Endothelial cell of umbilical vein (primary cell): Measurements from ENCODE around the gene PRAF2. TPM values are rescaled to one million over a fixed set of nuclear protein-coding genes. Genes with fewer than 3 reads are reported as not detected.

Source experiments
- BruUV-seq: library from RNA; stranded (reverse); fragments of 400-500 nt; replicated peaks from 2 replicates; lab custom pipeline; 2021; lab: Mats Ljungman, UMichigan
- CTCF ChIA-PET: fragments of 300-600, 350-600 bp; sonication (Branson Sonifier 250); formaldehyde crosslinking; loops from one replicate; lab custom pipeline; 2021; ENCODE audit warnings: antibody characterized with exemption, inconsistent platforms; lab: Charles Lee
- POLR2A ChIA-PET: fragments of 300-600, 350-600 bp; sonication (Branson Sonifier 250); formaldehyde crosslinking; loops from one replicate; lab custom pipeline; 2021; ENCODE audit warnings: antibody characterized with exemption, inconsistent platforms; lab: Charles Lee
- DNase-seq: peaks from one replicate; pipeline ENCODE4 v3.0.0-alpha.2; 2011; ENCODE audit warnings: low read depth, low spot score
- FAIRE-seq: peaks from 2 replicates; lab custom pipeline; 2011; peaks lifted over from hg19 to GRCh38; lab: Jason Lieb, UNC
- H2AFZ ChIP-seq: 2 replicates; pipeline ENCODE4 v1.6.0; 2012; ENCODE audit warnings: low read depth, low read length, control low read depth, inconsistent platforms
- H3K27ac ChIP-seq: 2 replicates; pipeline ENCODE4 v1.5.1; 2011; ENCODE audit warnings: low read depth, mild to moderate bottlenecking, control low read depth, low read length, moderate library complexity; ENCODE audit not compliant: insufficient read depth
- H3K27me3 ChIP-seq, 2 experiments: 2 replicates each; pipeline versions ENCODE4 v1.6.0 to v1.6.1; 2011; ENCODE audit warnings: low read length in 2 of 2, mixed read lengths in 1 of 2; ENCODE audit not compliant: control insufficient read depth in 2 of 2, insufficient read depth in 2 of 2
- H3K36me3 ChIP-seq, 2 experiments: 2 replicates in 1 of 2; 3 replicates in 1 of 2; pipeline ENCODE4 v1.5.1; 2011; ENCODE audit warnings: low read length in 2 of 2, mild to moderate bottlenecking in 1 of 2, moderate library complexity in 1 of 2; ENCODE audit not compliant: control insufficient read depth in 2 of 2, insufficient read depth in 2 of 2; ENCODE audit errors: extremely low read depth in 1 of 2
- H3K4me1 ChIP-seq: 3 replicates; pipeline ENCODE4 v1.5.1; 2011; ENCODE audit warnings: mild to moderate bottlenecking, low read length; ENCODE audit not compliant: control insufficient read depth, insufficient read depth; ENCODE audit errors: extremely low read depth
- H3K4me2 ChIP-seq: 2 replicates; pipeline ENCODE4 v1.6.1; 2011; ENCODE audit warnings: low read length, control low read depth, mixed read lengths; ENCODE audit not compliant: insufficient read depth
- H3K4me3 ChIP-seq, 3 experiments: fragments of 200-600 bp in 1 of 3; sonication (generic), shearing (Covaris generic) in 1 of 3; replicated peaks in 1 of 3; 2 replicates each; pipeline ENCODE4 v1.5.1; 2011 to 2016; ENCODE audit warnings: control low read depth in 3 of 3, low read length in 3 of 3, mild to moderate bottlenecking in 2 of 3, inconsistent platforms in 1 of 3, low read depth in 1 of 3, moderate library complexity in 1 of 3; ENCODE audit not compliant: insufficient read depth in 1 of 3
- H3K79me2 ChIP-seq: 2 replicates; pipeline ENCODE4 v1.6.0; 2012; ENCODE audit warnings: low read length, inconsistent platforms; ENCODE audit not compliant: control insufficient read depth, insufficient read depth
- H3K9ac ChIP-seq: replicated peaks from 2 replicates; pipeline ENCODE3; 2011; ENCODE audit warnings: low read length, control low read depth; ENCODE audit not compliant: insufficient read depth; ENCODE audit errors: extremely low read depth
- H3K9me1 ChIP-seq: replicated peaks from 3 replicates; pipeline ENCODE4 v1.6.0; 2011; ENCODE audit warnings: mild to moderate bottlenecking, low read length; ENCODE audit not compliant: control insufficient read depth, insufficient read depth; ENCODE audit errors: extremely low read depth
- H3K9me3 ChIP-seq: replicated peaks from 2 replicates; pipeline ENCODE4 v1.5.1; 2012; ENCODE audit warnings: low read length, inconsistent platforms; ENCODE audit not compliant: control insufficient read depth, insufficient read depth
- H4K20me1 ChIP-seq: replicated peaks from 2 replicates; pipeline ENCODE3; 2011; ENCODE audit warnings: mild to moderate bottlenecking, low read length; ENCODE audit not compliant: control insufficient read depth, insufficient read depth; ENCODE audit errors: extremely low read depth
- EZH2 ChIP-seq: IDR thresholded peaks from 2 replicates; pipeline ENCODE4 v1.6.1; 2012; ENCODE audit warnings: borderline replicate concordance, low read depth, mild to moderate bottlenecking, moderate library complexity, low read length, inconsistent platforms; ENCODE audit not compliant: severe bottlenecking
- FOS ChIP-seq: IDR thresholded peaks from 2 replicates; pipeline ENCODE4 v1.6.1; 2011; ENCODE audit warnings: mild to moderate bottlenecking, low read length, moderate library complexity, borderline replicate concordance; ENCODE audit not compliant: insufficient read depth
- GATA2 ChIP-seq: IDR thresholded peaks from 2 replicates; pipeline ENCODE4 v1.7.0; 2011; ENCODE audit warnings: low read depth, mild to moderate bottlenecking, moderate library complexity, mixed read lengths, low read length; ENCODE audit not compliant: insufficient read length, insufficient read depth
- JUN ChIP-seq: IDR thresholded peaks from 2 replicates; pipeline ENCODE4 v1.6.1; 2011; ENCODE audit warnings: borderline replicate concordance, low read depth; ENCODE audit not compliant: insufficient read length, insufficient read depth
- MYC ChIP-seq: IDR thresholded peaks from one replicate; pipeline ENCODE4 v1.6.1; 2011; ENCODE audit warnings: mild to moderate bottlenecking, low read depth, low read length
- POLR2A ChIP-seq: IDR thresholded peaks from 2 replicates; pipeline ENCODE4 v1.6.1; 2012; ENCODE audit warnings: low read depth, mild to moderate bottlenecking, control low read depth, low read length
- POLR2AphosphoS5 ChIP-seq: IDR thresholded peaks from 2 replicates; pipeline ENCODE4 v1.6.1; 2012; ENCODE audit warnings: low read depth, mild to moderate bottlenecking, control low read depth, low read length, moderate library complexity; ENCODE audit not compliant: insufficient read depth
- dilution Hi-C: fragments of 300-500 bp; cut with MboI; formaldehyde crosslinking; loops from one replicate; pipeline ENCODE4 v1.15.0; 2019; ENCODE audit warnings: low sequenced_read_pairs; ENCODE audit not compliant: extremely low pct_ligation_motif_present
- intact Hi-C: fragments of 100-400 bp; cut with micrococcal nuclease; formaldehyde crosslinking; loops from one replicate; pipeline ENCODE4 v1.10.0; 2022
- polyA plus RNA-seq, 4 experiments: library from polyadenylated mRNA; depleted of rRNA in 3 of 4; stranded (reverse) in 3 of 4; unstranded in 1 of 4; fragments of >200 nt; gene quantifications; 2 replicates each; pipeline versions ENCODE4 v1.2.1 to v1.2.3, GENCODE V29; 2011 to 2012; ENCODE audit warnings: missing spikeins in 1 of 4
- total RNA-seq: library from RNA; stranded (reverse); gene quantifications from 2 replicates; pipeline ENCODE4 v1.2.3, GENCODE V29; 2021
- TF ChIP-seq, protein P1 (sequence below), 2 donors: IDR thresholded peaks; 1 replicate in 1 of 2; 2 replicates in 1 of 2; pipeline ENCODE4 v1.5.1; 2011; ENCODE audit warnings: low read length in 2 of 2, mild to moderate bottlenecking in 2 of 2, moderate library complexity in 2 of 2, control low read depth in 1 of 2, inconsistent platforms in 1 of 2, low read depth in 1 of 2; ENCODE audit not compliant: insufficient read depth in 1 of 2; ENCODE audit errors: extremely low read depth in 1 of 2
- TF ChIP-seq, protein P2 (sequence below): IDR thresholded peaks from 2 replicates; pipeline ENCODE4 v1.6.1; 2011; ENCODE audit not compliant: insufficient read depth, insufficient read length

Gene PRAF2
- total and polyA plus RNA-seq, 2 donors (not counting 3 experiments of a cell fraction or from before 2014, with no cell fraction given), result 36.2 to 41.6 TPM

DNA sequence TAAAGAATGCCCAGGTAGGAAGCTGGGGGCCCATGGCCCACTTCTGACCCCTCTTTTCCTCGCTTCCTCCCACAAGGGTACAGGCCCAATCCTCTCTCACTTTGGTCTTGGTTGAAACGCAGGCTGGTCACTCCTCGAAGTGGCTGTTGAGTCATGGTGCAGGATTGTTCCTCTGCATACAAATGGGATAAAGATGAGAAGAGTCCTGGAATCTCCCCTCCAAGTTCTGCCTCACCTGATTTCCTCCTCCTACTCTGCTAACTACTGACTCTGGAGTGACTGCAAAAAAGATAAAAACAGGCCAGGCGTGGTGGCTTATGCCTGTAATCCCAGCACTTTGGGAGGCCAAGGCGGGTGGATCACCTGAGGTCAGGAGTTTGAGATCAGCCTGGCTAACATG, 4.1 kb upstream of the PRAF2 start:
- no TSS peak for BruUV-seq

More for the DNA sequence above, 4.1 kb upstream of the PRAF2 start:
- ChIA-PET POLR2A (no interaction called here), CTCF (no interaction called here)
- Histone ChIP-seq H3K4me1 (peaks cover 6% of the 10 kb centered on the region), H3K36me3 (no peaks in the 10 kb centered on the region), H3K9me3 (no peaks in the 10 kb centered on the region), H3K4me2 (no peak overlapping the region), H3K79me2 (peaks cover 8% of the 10 kb centered on the region), H2AFZ (no peak overlapping the region), H3K27ac (no peak overlapping the region), H3K9ac (no peak overlapping the region), H3K4me3 (no peak overlapping the region), H3K27me3 (no peaks in the 10 kb centered on the region), H3K9me1 (no peaks in the 10 kb centered on the region), H4K20me1 (no peaks in the 10 kb centered on the region)
- intact Hi-C loops, result loop anchor here (2.0 to 10.0 kb wide), 2 partner anchors 89 to 677 kb away; no protein-coding TSS in a partner anchor
- DNase-seq (no peak), FAIRE-seq (no peak)
- TF ChIP-seq JUN (no peak), MYC (no peak), FOS (no peak), POLR2A (no peak), GATA2 (no peak), POLR2AphosphoS5 (no peak), EZH2 (no peak)
- TF ChIP-seq, protein P1, sequence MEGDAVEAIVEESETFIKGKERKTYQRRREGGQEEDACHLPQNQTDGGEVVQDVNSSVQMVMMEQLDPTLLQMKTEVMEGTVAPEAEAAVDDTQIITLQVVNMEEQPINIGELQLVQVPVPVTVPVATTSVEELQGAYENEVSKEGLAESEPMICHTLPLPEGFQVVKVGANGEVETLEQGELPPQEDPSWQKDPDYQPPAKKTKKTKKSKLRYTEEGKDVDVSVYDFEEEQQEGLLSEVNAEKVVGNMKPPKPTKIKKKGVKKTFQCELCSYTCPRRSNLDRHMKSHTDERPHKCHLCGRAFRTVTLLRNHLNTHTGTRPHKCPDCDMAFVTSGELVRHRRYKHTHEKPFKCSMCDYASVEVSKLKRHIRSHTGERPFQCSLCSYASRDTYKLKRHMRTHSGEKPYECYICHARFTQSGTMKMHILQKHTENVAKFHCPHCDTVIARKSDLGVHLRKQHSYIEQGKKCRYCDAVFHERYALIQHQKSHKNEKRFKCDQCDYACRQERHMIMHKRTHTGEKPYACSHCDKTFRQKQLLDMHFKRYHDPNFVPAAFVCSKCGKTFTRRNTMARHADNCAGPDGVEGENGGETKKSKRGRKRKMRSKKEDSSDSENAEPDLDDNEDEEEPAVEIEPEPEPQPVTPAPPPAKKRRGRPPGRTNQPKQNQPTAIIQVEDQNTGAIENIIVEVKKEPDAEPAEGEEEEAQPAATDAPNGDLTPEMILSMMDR (IDR thresholded peaks at IDR 0.05; ENCODE audit: extremely low read depth in 1 of 2, insufficient read depth in 1 of 2, low read depth in 1 of 2, low read length in 2 of 2), result no peak
- TF ChIP-seq, protein P2, sequence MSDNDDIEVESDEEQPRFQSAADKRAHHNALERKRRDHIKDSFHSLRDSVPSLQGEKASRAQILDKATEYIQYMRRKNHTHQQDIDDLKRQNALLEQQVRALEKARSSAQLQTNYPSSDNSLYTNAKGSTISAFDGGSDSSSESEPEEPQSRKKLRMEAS, result no peak
- dilution Hi-C loops, result no loop called here
